Measurements from ENCODE around the gene HEG1. TPM values are rescaled to one million over a fixed set of nuclear protein-coding genes. Genes with fewer than 3 reads are reported as not detected.

HEG1 gene
- total and polyA plus RNA-seq, 2 of the 4 experiments (the other 2 are of a cell fraction): 25.6 to 43.4 TPM

DNA sequence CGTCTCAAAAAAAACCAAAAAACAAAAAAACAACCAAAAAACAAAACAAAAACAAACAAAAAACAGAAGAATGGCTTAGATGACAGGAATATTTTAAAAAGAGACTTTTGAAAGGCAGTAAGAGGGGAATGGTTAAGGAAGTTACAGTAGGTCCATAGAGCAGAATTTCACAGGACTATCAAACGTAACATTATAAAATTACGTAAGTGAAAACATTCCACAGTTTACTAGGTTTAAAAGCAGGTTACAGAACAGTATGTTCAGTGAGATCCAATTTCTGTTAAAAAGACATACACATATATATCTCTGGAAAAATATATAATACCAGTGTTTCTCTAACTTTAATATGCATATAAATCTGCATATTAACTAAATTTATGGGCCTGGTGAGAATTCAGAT is 71.0 kb downstream of the HEG1 start:
- no peak overlapping the region for H3K9ac ChIP-seq (ENCODE audit: low read depth, low read length)
- H3K27ac ChIP-seq (ENCODE audit: insufficient read depth, low read length): peak overlapping the region; percentile 76
- peaks cover 31% of the 10 kb centered on the region for H3K36me3 ChIP-seq (ENCODE audit: control insufficient read depth, insufficient read depth, low read length)
- ATAC-seq (ENCODE audit: low read depth) (no peak), DNase-seq (no peak)
- CTCF ChIA-PET: no interaction called here
- intact Hi-C loops (cut with micrococcal nuclease) (loop anchor here (10.0 kb wide), 1 partner anchor 420 kb away; no protein-coding TSS in a partner anchor), in situ Hi-C loops (cut with MboI; ENCODE audit: low sequenced_read_pairs) (loop anchor here (25.0 kb wide), 1 partner anchor 603 kb away; the partner anchor contains the start of gene OSBPL11), dilution Hi-C loops (cut with HindIII; ENCODE audit: low sequenced_read_pairs, unreplicated experiment) (no loop called here)
- H3K9me1 ChIP-seq (ENCODE audit: insufficient read depth, low read length): peaks cover 18% of the 10 kb centered on the region
- WGBS, 2 experiments (ENCODE audit: extremely low coverage in 2 of 2, insufficient read length in 1 of 2): no CpG with 5 or more reads among the region's 3 CpGs
- peak overlapping the region; percentile 88 for H2BK120ac ChIP-seq (ENCODE audit: low read depth, low read length)
- H3K23ac ChIP-seq (ENCODE audit: low read depth, low read length): no peak overlapping the region
- H2AK5ac ChIP-seq (ENCODE audit: low read depth, low read length): peak overlapping the region; percentile 89
- H2AFZ ChIP-seq (replicated peaks; ENCODE audit: low read length, poor library complexity): no peak overlapping the region
- peak overlapping the region; percentile 81 for H2BK5ac ChIP-seq (ENCODE audit: low read depth, low read length, poor library complexity, severe bottlenecking)
- peak overlapping the region; percentile 35; the same call in 1 of the 2 replicates for H3K18ac ChIP-seq (ENCODE audit: low read depth, low read length)
- no peak overlapping the region for H2AK9ac ChIP-seq (replicated peaks; ENCODE audit: low read depth, low read length, poor library complexity)
- no TSS peak for BruUV-seq (replicated peaks)
- H4K8ac ChIP-seq (ENCODE audit: low read depth in 2 of 2, low read length in 2 of 2): peak overlapping the region; percentile 25 to 93; a peak in 3 of 4 replicates
- H3K56ac ChIP-seq (ENCODE audit: extremely low read depth, insufficient read depth, low read length): peak overlapping the region; percentile 44; the same call in 1 of the 2 replicates
- peaks cover 17% of the 10 kb centered on the region for H3K4me1 ChIP-seq (ENCODE audit: control insufficient read depth, insufficient read depth, low read length)
- POLR2A ChIA-PET (ENCODE audit: unreplicated experiment): no interaction called here
- peak overlapping the region; percentile 89 for H3K14ac ChIP-seq (replicated peaks; ENCODE audit: low read depth, low read length)
- peak overlapping the region; percentile 63; the same call in 1 of the 3 replicates for H2BK15ac ChIP-seq (ENCODE audit: low read depth, low read length)
- no peak overlapping the region for H3K4me2 ChIP-seq (ENCODE audit: low read depth, low read length)
- H4K5ac ChIP-seq (ENCODE audit: low read depth, low read length): 0 out of 2 replicates have a peak overlapping the region, but pooled peaks have one; percentile 27
- peak overlapping the region; percentile 91 for H4K91ac ChIP-seq (ENCODE audit: insufficient read depth, low read depth, low read length)
- no peaks in the 10 kb centered on the region for H3K27me3 ChIP-seq (ENCODE audit: control insufficient read depth, insufficient read depth, low read length)
- H3K4me3 ChIP-seq (ENCODE audit: insufficient read depth, low read depth, low read length): no peak overlapping the region
- H3K79me1 ChIP-seq (ENCODE audit: low read depth in 1 of 2, low read length in 2 of 2): peaks cover 12 to 34% of the 10 kb centered on the region in 2 experiments
- TF ChIP-seq BHLHE40 (IDR thresholded peaks at IDR 0.05; ENCODE audit: low read depth, low read length): no peak
- TF ChIP-seq, protein P1, sequence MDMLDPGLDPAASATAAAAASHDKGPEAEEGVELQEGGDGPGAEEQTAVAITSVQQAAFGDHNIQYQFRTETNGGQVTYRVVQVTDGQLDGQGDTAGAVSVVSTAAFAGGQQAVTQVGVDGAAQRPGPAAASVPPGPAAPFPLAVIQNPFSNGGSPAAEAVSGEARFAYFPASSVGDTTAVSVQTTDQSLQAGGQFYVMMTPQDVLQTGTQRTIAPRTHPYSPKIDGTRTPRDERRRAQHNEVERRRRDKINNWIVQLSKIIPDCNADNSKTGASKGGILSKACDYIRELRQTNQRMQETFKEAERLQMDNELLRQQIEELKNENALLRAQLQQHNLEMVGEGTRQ (IDR thresholded peaks at IDR 0.05; ENCODE audit: low read depth, low read length): no peak
- TF ChIP-seq, protein P2, sequence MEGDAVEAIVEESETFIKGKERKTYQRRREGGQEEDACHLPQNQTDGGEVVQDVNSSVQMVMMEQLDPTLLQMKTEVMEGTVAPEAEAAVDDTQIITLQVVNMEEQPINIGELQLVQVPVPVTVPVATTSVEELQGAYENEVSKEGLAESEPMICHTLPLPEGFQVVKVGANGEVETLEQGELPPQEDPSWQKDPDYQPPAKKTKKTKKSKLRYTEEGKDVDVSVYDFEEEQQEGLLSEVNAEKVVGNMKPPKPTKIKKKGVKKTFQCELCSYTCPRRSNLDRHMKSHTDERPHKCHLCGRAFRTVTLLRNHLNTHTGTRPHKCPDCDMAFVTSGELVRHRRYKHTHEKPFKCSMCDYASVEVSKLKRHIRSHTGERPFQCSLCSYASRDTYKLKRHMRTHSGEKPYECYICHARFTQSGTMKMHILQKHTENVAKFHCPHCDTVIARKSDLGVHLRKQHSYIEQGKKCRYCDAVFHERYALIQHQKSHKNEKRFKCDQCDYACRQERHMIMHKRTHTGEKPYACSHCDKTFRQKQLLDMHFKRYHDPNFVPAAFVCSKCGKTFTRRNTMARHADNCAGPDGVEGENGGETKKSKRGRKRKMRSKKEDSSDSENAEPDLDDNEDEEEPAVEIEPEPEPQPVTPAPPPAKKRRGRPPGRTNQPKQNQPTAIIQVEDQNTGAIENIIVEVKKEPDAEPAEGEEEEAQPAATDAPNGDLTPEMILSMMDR (conservative IDR thresholded peaks at IDR 0.05; ENCODE audit: low read depth, low read length): no peak
- TF ChIP-seq RAD21 (IDR thresholded peaks at IDR 0.05; ENCODE audit: low read length): no peak
- no peak for TF ChIP-seq NFE2L2 (IDR thresholded peaks at IDR 0.05; ENCODE audit: low read depth, low read length)
- TF ChIP-seq RCOR1 (IDR thresholded peaks at IDR 0.05; ENCODE audit: insufficient replicate concordance, low read length): no peak
- no peak for TF ChIP-seq CHD1 (IDR thresholded peaks at IDR 0.05; ENCODE audit: low read depth, low read length)
- TF ChIP-seq, protein P3, sequence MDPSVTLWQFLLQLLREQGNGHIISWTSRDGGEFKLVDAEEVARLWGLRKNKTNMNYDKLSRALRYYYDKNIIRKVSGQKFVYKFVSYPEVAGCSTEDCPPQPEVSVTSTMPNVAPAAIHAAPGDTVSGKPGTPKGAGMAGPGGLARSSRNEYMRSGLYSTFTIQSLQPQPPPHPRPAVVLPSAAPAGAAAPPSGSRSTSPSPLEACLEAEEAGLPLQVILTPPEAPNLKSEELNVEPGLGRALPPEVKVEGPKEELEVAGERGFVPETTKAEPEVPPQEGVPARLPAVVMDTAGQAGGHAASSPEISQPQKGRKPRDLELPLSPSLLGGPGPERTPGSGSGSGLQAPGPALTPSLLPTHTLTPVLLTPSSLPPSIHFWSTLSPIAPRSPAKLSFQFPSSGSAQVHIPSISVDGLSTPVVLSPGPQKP (IDR thresholded peaks at IDR 0.05; ENCODE audit: borderline replicate concordance, low read depth, low read length): no peak
- no peak for TF ChIP-seq FOS (IDR thresholded peaks at IDR 0.05; ENCODE audit: low read depth, low read length)
- TF ChIP-seq SMC3 (IDR thresholded peaks at IDR 0.05; ENCODE audit: low read depth, low read length): no peak
- no peak for TF ChIP-seq RFX5 (IDR thresholded peaks at IDR 0.05; ENCODE audit: low read depth, low read length)
- no peak for TF ChIP-seq MXI1 (IDR thresholded peaks at IDR 0.05; ENCODE audit: borderline replicate concordance, low read depth, low read length)
- no peak for TF ChIP-seq POLR2A (IDR thresholded peaks at IDR 0.05; ENCODE audit: low read depth, low read length)
- no peak for TF ChIP-seq MAZ (IDR thresholded peaks at IDR 0.05; ENCODE audit: borderline replicate concordance, low read depth, low read length)
- no peaks in the 10 kb centered on the region for H3K9me3 ChIP-seq (ENCODE audit: control insufficient read depth, insufficient read depth, low read length)
- H3K4ac ChIP-seq (ENCODE audit: low read depth, low read length): peak overlapping the region; percentile 85
- H4K20me1 ChIP-seq (ENCODE audit: insufficient read depth, low read length): peaks cover 6% of the 10 kb centered on the region; the same call in 1 of the 2 replicates
- H2BK20ac ChIP-seq (ENCODE audit: low read depth, low read length): peak overlapping the region; percentile 87
